Upper lobe of right lung (tissue), 1 donor: Measurements from ENCODE around the gene CASD1. TPM values are rescaled to one million over a fixed set of nuclear protein-coding genes. Genes with fewer than 3 reads are reported as not detected.

Source experiments
- ATAC-seq: fragments of 200-7000 bp; cut with Tn5 transposase; one replicate; pipeline ENCODE4 v1.9.1; 2020; ENCODE audit warnings: mild to moderate bottlenecking, moderate library complexity
- DNase-seq: peaks from one replicate; pipeline ENCODE4 v3.0.0-alpha.2; 2020
- H3K27ac ChIP-seq: fragments of 200-600 bp; one replicate; pipeline ENCODE4 v1.8.0; 2022
- H3K27me3 ChIP-seq: fragments of 200-600 bp; one replicate; pipeline ENCODE4 v1.8.0; 2022; ENCODE audit warnings: mild to moderate bottlenecking
- H3K36me3 ChIP-seq: fragments of 200-600 bp; one replicate; pipeline ENCODE4 v1.8.0; 2022
- H3K4me1 ChIP-seq: fragments of 200-600 bp; one replicate; pipeline ENCODE4 v1.8.0; 2022
- H3K4me3 ChIP-seq: fragments of 200-600 bp; one replicate; pipeline ENCODE4 v1.8.0; 2022; ENCODE audit warnings: mild to moderate bottlenecking
- H3K9me3 ChIP-seq: fragments of 200-600 bp; one replicate; pipeline ENCODE4 v1.8.0; 2022
- intact Hi-C: fragments of 100-400 bp; cut with DNase I; formaldehyde crosslinking; loops from one replicate; pipeline ENCODE4 v1.11.0; 2022
- total RNA-seq: library from RNA; stranded (reverse); fragmentation: NEBNext Ultra II Directional; extraction: Animal tissue kit (Norgen Biotek cat#: 25700); gene quantifications from one replicate; pipeline ENCODE4 v1.2.1, GENCODE V29; 2021
- TF ChIP-seq, protein P1 (sequence below): fragments of 200-600 bp; IDR thresholded peaks from one replicate; pipeline ENCODE4 v1.8.0; 2022; ENCODE audit warnings: antibody characterized with exemption
- donor health status: DM: no; HTN: yes; CAD: no; lungs with severe emphysema.

The CASD1 gene
- total RNA-seq, 1 donor from 2014 or later = 31.0 TPM

DNA sequence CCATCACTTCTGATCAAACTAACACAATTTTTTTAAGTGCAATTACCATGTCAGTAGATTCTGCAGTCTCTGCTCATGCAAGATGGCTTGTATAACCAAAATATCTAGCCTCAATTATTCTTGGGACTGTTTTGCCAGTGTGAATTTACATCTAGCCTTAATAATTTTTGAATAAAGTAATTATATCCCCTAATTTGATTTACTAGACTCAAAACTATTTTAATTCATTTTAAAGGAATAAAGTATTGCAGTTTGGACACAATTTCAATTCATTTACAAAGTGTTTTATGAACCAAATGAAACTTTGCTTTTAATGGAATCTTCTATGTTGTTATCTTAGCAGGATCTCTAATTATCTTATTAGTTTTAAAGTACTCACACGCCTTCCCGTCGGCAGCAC lies 90.7 kb downstream of the CASD1 start:
- H3K4me3 ChIP-seq = no peak overlapping the region
- intact Hi-C loops = no loop called here
- TF ChIP-seq, protein P1, sequence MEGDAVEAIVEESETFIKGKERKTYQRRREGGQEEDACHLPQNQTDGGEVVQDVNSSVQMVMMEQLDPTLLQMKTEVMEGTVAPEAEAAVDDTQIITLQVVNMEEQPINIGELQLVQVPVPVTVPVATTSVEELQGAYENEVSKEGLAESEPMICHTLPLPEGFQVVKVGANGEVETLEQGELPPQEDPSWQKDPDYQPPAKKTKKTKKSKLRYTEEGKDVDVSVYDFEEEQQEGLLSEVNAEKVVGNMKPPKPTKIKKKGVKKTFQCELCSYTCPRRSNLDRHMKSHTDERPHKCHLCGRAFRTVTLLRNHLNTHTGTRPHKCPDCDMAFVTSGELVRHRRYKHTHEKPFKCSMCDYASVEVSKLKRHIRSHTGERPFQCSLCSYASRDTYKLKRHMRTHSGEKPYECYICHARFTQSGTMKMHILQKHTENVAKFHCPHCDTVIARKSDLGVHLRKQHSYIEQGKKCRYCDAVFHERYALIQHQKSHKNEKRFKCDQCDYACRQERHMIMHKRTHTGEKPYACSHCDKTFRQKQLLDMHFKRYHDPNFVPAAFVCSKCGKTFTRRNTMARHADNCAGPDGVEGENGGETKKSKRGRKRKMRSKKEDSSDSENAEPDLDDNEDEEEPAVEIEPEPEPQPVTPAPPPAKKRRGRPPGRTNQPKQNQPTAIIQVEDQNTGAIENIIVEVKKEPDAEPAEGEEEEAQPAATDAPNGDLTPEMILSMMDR = no peak

DNA sequence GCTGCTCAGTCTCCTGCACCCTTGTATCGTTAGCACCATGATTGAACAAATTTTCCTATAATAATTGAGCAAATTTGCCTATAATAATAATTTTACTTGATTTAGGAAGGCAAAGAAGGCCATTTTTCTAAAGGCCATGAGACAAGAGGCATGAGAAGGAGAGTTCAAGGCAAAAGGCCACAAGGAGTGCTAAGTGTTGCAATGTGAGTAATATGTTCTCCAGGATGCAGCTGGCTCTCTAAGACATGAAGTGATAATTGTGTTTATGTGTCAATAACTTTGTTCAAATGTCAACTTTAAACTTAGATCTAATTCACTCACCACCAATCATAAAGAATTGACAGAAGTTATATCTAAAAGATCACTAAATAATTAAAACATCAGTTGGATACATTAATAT lies 92.6 kb downstream of the CASD1 start:
- DNase-seq (no peak), ATAC-seq (no peak)
- H3K27me3 ChIP-seq = no peaks in the 10 kb centered on the region
- H3K27ac ChIP-seq = no peak overlapping the region
- no peaks in the 10 kb centered on the region for H3K36me3 ChIP-seq
- H3K4me3 ChIP-seq = no peak overlapping the region
- intact Hi-C loops = no loop called here
- no peaks in the 10 kb centered on the region for H3K9me3 ChIP-seq
- no peaks in the 10 kb centered on the region for H3K4me1 ChIP-seq
- TF ChIP-seq, protein P1 = no peak

More for the DNA sequence above, 90.7 kb downstream of the CASD1 start:
- Histone ChIP-seq H3K9me3 (no peaks in the 10 kb centered on the region), H3K4me1 (no peaks in the 10 kb centered on the region), H3K36me3 (no peaks in the 10 kb centered on the region), H3K27me3 (no peaks in the 10 kb centered on the region), H3K27ac (no peak overlapping the region)
- ATAC-seq (no peak), DNase-seq (no peak)

DNA sequence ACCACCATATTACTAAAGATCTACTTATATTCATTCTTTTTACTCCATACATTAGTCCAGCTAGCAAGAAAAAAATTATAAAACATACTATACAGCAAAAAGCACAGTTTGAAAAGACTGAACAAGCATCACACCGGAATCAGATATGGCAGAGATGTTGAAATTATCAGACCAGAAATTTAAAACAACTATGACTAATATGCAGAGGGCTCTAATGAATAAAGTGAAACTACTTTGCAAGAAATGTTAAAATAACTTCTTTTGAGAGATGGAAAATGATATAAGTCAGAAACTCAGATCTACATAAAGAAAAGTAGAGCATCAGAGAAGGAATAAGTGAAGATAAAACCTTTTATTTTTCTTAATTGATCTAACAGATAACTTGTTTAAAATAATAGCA lies 95.4 kb downstream of the CASD1 start:
- ATAC-seq (no peak), DNase-seq (no peak)
- intact Hi-C loops = no loop called here
- no peaks in the 10 kb centered on the region for H3K27me3 ChIP-seq
- H3K27ac ChIP-seq = no peak overlapping the region
- no peaks in the 10 kb centered on the region for H3K9me3 ChIP-seq
- TF ChIP-seq, protein P1 = no peak
- no peak overlapping the region for H3K4me3 ChIP-seq
- H3K36me3 ChIP-seq = no peaks in the 10 kb centered on the region
- no peaks in the 10 kb centered on the region for H3K4me1 ChIP-seq

Other genes starting within 250 kb of the CASD1 start
- gene COL1A2, start 114.9 kb upstream of the CASD1 start, total RNA-seq = 321 TPM
- 74.1 TPM for gene SGCE, start 146.3 kb downstream of the CASD1 start, total RNA-seq